G401.6 (cell line): ENCODE measurements around the gene TSPAN13.

Experiments used
- FAIRE-seq: peaks from 2 replicates; lab custom pipeline; 2012; peaks lifted over from hg19 to GRCh38; lab: Jason Lieb, UNC

The TSPAN13 gene

GRCh38 chr7:16741676-16742075 is 11.9 kb upstream of the TSPAN13 start:
- FAIRE-seq = no peak

GRCh38 chr7:16742547-16742946 is 11.0 kb upstream of the TSPAN13 start:
- FAIRE-seq = no peak

- no peak for FAIRE-seq
Measured at GRCh38 chr7:16743236-16743635, 10.3 kb upstream of the TSPAN13 start.

GRCh38 chr7:16744518-16745250 is 8.9 kb upstream of the TSPAN13 start:
- FAIRE-seq = no peak

- no peak for FAIRE-seq
Measured at GRCh38 chr7:16745645-16746044, 7.9 kb upstream of the TSPAN13 start.

GRCh38 chr7:16747102-16747501 is 6.5 kb upstream of the TSPAN13 start:
- FAIRE-seq = no peak

- FAIRE-seq = no peak
Measured at GRCh38 chr7:16753932-16754855, 639 bp downstream of the TSPAN13 start.

GRCh38 chr7:16754856-16755317 is 1.3 kb downstream of the TSPAN13 start:
- no peak for FAIRE-seq

GRCh38 chr7:16755397-16755796 is 1.8 kb downstream of the TSPAN13 start:
- no peak for FAIRE-seq

- no peak for FAIRE-seq
Measured at GRCh38 chr7:16758036-16758435, 4.5 kb downstream of the TSPAN13 start.

GRCh38 chr7:16758631-16759611 is 5.4 kb downstream of the TSPAN13 start:
- no peak for FAIRE-seq

- no peak for FAIRE-seq
Measured at GRCh38 chr7:16759840-16760239, 6.3 kb downstream of the TSPAN13 start.

GRCh38 chr7:16762177-16762576 is 8.6 kb downstream of the TSPAN13 start:
- FAIRE-seq = no peak

GRCh38 chr7:16764942-16765341 is 11.4 kb downstream of the TSPAN13 start:
- no peak for FAIRE-seq

- FAIRE-seq = no peak
Measured at GRCh38 chr7:16765436-16765859, 11.9 kb downstream of the TSPAN13 start.

- peak; percentile 84 for FAIRE-seq
Measured at GRCh38 chr7:16769994-16770393, 16.4 kb downstream of the TSPAN13 start.

GRCh38 chr7:16770657-16771329 is 17.2 kb downstream of the TSPAN13 start:
- FAIRE-seq = no peak

- no peak for FAIRE-seq
Measured at GRCh38 chr7:16773326-16773725, 19.8 kb downstream of the TSPAN13 start.

- FAIRE-seq = no peak
Measured at GRCh38 chr7:16773884-16774283, 20.3 kb downstream of the TSPAN13 start.

GRCh38 chr7:16774294-16774693 is 20.7 kb downstream of the TSPAN13 start:
- FAIRE-seq = no peak

- no peak for FAIRE-seq
Measured at GRCh38 chr7:16774986-16775385, 21.4 kb downstream of the TSPAN13 start.
